ENCODE results near the gene ISYNA1. TPM values are rescaled to one million over a fixed set of nuclear protein-coding genes. Genes with fewer than 3 reads are reported as not detected.

Gene ISYNA1
- total RNA-seq, 2 donors from 2014 or later: 27.5 to 28.1 TPM

- intact Hi-C loops (cut with DNase I): no loop called here
- no peak for DNase-seq (ENCODE audit: low spot score)
These were observed 10.7 kb downstream of the ISYNA1 start for GRCh38 chr19:18427080-18427742.

GRCh38 chr19:18426416-18426767 is 11.5 kb downstream of the ISYNA1 start:
- DNase-seq (ENCODE audit: low spot score): no peak
- intact Hi-C loops (cut with DNase I): no loop called here

- DNase-seq (ENCODE audit: low spot score): peak; percentile 91
- intact Hi-C loops (cut with DNase I): no loop called here
These were observed 12.2 kb downstream of the ISYNA1 start for GRCh38 chr19:18425515-18426415.

GRCh38 chr19:18424890-18425514 is 12.9 kb downstream of the ISYNA1 start:
- DNase-seq (ENCODE audit: low spot score): no peak
- intact Hi-C loops (cut with DNase I): no loop called here

- intact Hi-C loops (cut with DNase I): no loop called here
- no peak for DNase-seq (ENCODE audit: low spot score)
These were observed 13.6 kb downstream of the ISYNA1 start for GRCh38 chr19:18424122-18424889.

GRCh38 chr19:18423258-18424020 is 14.5 kb downstream of the ISYNA1 start:
- DNase-seq (ENCODE audit: low spot score): no peak
- intact Hi-C loops (cut with DNase I): no loop called here

GRCh38 chr19:18422530-18423191 is 15.3 kb downstream of the ISYNA1 start:
- no peak for DNase-seq (ENCODE audit: low spot score)
- intact Hi-C loops (cut with DNase I): no loop called here

GRCh38 chr19:18421371-18421959 is 16.5 kb downstream of the ISYNA1 start:
- no peak for DNase-seq (ENCODE audit: low spot score)
- intact Hi-C loops (cut with DNase I): loop anchor here in 1 of 2 donors (1.0 kb wide), 1 partner anchor 49 kb away; no protein-coding TSS in a partner anchor

GRCh38 chr19:18420930-18421329 is 17.0 kb downstream of the ISYNA1 start:
- intact Hi-C loops (cut with DNase I): loop anchor here in 1 of 2 donors (1.0 kb wide), 1 partner anchor 49 kb away; no protein-coding TSS in a partner anchor
- DNase-seq (ENCODE audit: low spot score): no peak

- no peak for DNase-seq (ENCODE audit: low spot score)
- intact Hi-C loops (cut with DNase I): loop anchor here in 1 of 2 donors (10.0 kb wide), 2 partner anchors 145 to 955 kb away; partner anchors contain the start of genes IQCN and NXNL1
These were observed 18.1 kb downstream of the ISYNA1 start for GRCh38 chr19:18419699-18420460.

GRCh38 chr19:18419195-18419698 is 18.7 kb downstream of the ISYNA1 start, which contains the start of gene SSBP4:
Gene SSBP4, plus strand, starts transcription at chr19:18419398. Its CDS starts 251 bp downstream, at chr19:18419649.
- intact Hi-C loops (cut with DNase I): loop anchor here in 1 of 2 donors (10.0 kb wide), 2 partner anchors 144 to 954 kb away; partner anchors contain the start of genes IQCN and NXNL1

GRCh38 chr19:18418483-18419194 is 19.3 kb downstream of the ISYNA1 start:
- DNase-seq (ENCODE audit: low spot score): peak; percentile 87

More at GRCh38 chr19:18419195-18419698, 18.7 kb downstream of the ISYNA1 start, which contains the start of gene SSBP4:
- DNase-seq (ENCODE audit: low spot score): peak; percentile 88

GRCh38 chr19:18418029-18418482 is 19.9 kb downstream of the ISYNA1 start:
- no peak for DNase-seq (ENCODE audit: low spot score)
- intact Hi-C loops (cut with DNase I): loop anchor here in 1 of 2 donors (10.0 kb wide), 2 partner anchors 143 to 953 kb away; partner anchors contain the start of genes IQCN and NXNL1

More at GRCh38 chr19:18418483-18419194, 19.3 kb downstream of the ISYNA1 start:
- intact Hi-C loops (cut with DNase I): loop anchor here in 1 of 2 donors (10.0 kb wide), 2 partner anchors 144 to 954 kb away; partner anchors contain the start of genes IQCN and NXNL1

- DNase-seq (ENCODE audit: low spot score): peak; percentile 95
- intact Hi-C loops (cut with DNase I): loop anchor here in 1 of 2 donors (10.0 kb wide), 2 partner anchors 143 to 953 kb away; partner anchors contain the start of genes IQCN and NXNL1
These were observed 20.5 kb downstream of the ISYNA1 start for GRCh38 chr19:18417250-18418028.

All from posterior vena cava (tissue), 2 donors.